GM12875 (cell line): ENCODE measurements around the gene STEAP2.

ENCODE experiments used
- H3K4me3 ChIP-seq: one replicate; pipeline ENCODE4 v1.5.1; 2011; ENCODE audit warnings: low read depth, low read length, control low read depth
- TF ChIP-seq, protein P1 (sequence below): IDR thresholded peaks from 2 replicates; pipeline ENCODE4 v1.5.1; 2011; ENCODE audit warnings: low read depth, mild to moderate bottlenecking, control low read depth, inconsistent platforms, low read length, moderate library complexity, borderline replicate concordance; ENCODE audit not compliant: insufficient read depth

Gene STEAP2

DNA sequence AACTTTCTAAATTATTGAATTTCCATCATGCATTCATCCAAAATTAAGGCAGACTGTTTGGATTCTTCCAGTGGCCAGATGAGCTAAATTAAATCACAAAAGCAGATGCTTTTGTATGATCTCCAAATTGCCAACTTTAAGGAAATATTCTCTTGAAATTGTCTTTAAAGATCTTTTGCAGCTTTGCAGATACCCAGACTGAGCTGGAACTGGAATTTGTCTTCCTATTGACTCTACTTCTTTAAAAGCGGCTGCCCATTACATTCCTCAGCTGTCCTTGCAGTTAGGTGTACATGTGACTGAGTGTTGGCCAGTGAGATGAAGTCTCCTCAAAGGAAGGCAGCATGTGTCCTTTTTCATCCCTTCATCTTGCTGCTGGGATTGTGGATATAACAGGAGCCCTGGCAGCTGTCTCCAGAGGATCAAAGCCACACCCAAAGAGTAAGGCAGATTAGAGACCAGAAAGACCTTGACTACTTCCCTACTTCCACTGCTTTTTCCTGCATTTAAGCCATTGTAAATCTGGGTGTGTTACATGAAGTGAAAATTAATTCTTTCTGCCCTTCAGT is 25.3 kb downstream of the STEAP2 start:
- H3K4me3 ChIP-seq, result no peak overlapping the region
- TF ChIP-seq, protein P1, sequence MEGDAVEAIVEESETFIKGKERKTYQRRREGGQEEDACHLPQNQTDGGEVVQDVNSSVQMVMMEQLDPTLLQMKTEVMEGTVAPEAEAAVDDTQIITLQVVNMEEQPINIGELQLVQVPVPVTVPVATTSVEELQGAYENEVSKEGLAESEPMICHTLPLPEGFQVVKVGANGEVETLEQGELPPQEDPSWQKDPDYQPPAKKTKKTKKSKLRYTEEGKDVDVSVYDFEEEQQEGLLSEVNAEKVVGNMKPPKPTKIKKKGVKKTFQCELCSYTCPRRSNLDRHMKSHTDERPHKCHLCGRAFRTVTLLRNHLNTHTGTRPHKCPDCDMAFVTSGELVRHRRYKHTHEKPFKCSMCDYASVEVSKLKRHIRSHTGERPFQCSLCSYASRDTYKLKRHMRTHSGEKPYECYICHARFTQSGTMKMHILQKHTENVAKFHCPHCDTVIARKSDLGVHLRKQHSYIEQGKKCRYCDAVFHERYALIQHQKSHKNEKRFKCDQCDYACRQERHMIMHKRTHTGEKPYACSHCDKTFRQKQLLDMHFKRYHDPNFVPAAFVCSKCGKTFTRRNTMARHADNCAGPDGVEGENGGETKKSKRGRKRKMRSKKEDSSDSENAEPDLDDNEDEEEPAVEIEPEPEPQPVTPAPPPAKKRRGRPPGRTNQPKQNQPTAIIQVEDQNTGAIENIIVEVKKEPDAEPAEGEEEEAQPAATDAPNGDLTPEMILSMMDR, result no peak

DNA sequence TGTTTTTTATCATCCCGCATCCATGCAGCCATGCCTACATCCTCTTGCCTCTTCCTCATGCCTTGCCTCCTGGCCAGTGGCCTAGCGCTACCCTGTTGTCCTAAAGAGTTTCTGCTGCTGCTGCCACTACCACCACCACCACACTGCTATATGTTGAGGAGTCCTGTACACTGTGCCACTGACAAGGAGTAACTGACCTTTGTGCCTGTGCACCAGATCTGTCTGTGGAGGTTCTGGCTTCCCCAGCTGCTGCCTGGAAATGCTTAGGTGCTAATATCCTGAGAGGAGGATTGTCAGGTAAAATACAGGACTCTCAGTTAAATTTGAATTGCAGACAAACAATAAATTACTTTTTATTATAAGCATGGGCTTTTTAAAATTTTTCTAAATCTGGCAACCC is 26.5 kb downstream of the STEAP2 start:
- TF ChIP-seq, protein P1, result no peak
- no peak overlapping the region for H3K4me3 ChIP-seq

DNA sequence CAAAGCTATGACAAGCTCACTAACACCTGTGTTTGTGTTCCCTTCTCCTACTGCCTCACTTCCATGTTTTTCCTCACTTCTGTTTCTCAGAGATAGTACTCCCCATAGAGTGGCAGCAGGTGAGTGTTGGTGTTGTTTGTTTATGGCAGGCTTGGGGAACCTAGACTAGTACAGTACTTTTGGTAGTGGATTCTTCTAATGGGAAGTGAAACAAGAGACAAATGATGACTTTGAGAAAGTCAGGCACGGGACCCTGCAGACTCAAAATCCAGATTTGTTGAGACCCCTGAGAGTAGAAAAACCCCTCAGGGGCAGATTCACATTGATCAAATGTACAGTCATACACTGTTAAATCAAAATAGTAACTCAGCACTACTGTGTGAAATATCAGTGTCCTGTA is 27.0 kb downstream of the STEAP2 start:
- TF ChIP-seq, protein P1, result no peak
- H3K4me3 ChIP-seq, result no peak overlapping the region

DNA sequence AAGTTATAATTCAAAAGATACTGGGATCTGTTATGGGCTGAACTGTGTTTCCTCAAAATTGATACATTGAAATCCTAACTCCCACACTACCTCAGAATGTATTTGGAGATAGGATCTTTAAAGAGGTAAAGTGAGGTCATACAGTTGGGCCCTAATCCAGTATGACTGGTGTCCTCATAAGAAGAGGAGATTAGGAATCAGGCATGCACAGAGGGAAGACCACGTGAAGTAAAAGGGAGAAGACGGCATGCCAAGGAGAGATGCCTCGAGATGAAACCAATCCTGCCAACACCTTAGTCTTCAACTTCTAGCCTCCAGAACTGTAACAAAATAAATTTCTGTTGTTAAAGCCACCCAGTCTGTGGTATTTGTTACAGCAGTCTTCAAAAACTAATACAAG is 27.5 kb downstream of the STEAP2 start:
- TF ChIP-seq, protein P1, result no peak
- no peak overlapping the region for H3K4me3 ChIP-seq

DNA sequence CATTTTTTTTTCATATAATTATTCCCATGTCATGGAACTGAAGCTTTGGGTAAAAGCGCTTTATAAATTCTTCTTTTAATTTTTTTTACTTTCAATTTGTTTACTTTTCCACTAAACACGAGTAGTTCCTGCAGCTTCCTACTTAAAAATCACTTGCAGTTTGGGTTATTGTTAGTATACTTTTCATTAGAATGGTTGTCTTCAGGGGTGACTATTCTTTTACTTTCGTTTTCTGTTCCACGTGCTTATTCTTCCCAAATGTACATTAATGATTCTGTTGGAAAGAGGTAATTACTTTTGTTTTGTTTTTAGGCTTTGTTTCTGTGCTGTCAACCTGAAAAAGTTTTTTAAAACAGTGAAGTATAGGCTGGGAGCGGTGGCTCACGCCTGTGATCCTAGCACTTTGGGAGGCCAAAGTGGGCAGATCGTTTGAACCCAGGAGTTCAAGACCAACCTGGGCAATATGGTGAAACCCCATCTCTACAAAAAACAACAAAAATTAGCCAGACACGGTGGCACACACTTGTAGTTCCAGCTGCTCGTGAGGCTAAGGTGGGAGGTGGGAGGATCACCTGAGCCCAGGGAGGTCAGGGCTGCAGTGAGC is 28.2 kb downstream of the STEAP2 start:
- TF ChIP-seq, protein P1, result no peak

DNA sequence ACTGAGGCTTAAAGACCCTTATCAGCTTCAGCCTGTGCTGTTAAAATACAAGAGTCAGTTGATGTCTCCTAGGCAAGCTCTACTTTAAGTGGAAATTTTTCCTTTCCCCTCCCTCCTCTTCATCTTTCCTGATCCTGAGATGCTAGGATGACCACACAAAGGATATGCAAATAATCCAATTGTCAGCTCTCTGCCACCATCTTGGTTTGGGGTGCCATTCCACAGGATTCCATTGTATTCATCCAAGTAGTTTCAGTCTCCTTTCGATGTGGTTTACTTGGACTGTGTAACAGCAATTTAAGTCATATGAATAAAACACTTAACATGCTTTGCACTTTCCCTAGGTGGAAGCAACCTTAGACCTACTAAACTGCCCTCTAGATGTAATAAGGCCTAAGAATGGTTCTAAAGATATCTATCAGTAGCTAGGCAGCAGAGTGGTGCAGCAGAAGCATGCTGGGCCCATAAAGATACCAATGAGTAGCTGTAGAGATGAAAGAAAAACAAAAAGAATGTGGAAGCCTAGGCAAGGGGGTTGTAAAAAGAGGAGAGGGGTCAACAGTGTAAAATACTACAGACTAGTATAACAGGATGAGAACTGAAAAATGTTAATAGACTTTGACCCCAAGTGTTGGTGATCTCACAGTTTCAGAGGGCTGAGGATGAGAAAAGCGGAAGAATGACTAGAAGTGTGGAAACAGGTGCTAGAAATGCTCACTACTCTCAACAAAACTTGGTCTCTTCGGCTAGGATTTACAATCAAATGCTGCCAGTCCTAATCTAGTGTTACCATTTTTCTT is 31.0 kb downstream of the STEAP2 start:
- TF ChIP-seq, protein P1, result no peak
- H3K4me3 ChIP-seq, result no peak overlapping the region

More for the DNA sequence above, 28.2 kb downstream of the STEAP2 start:
- no peak overlapping the region for H3K4me3 ChIP-seq
